Psoas muscle (tissue), 8 donors: ENCODE data around the gene SLAMF9. TPM values are rescaled to one million over a fixed set of nuclear protein-coding genes. Genes with fewer than 3 reads are reported as not detected.

Source experiments
- ATAC-seq, 4 donors: fragments of 200-7000 bp; cut with Tn5 transposase; one replicate each; pipeline ENCODE4 v1.9.1; 2020; ENCODE audit warnings: moderate library complexity in 3 of 4, mild to moderate bottlenecking in 2 of 4
- DNase-seq, 2 donors: peaks; one replicate each; pipeline ENCODE4 v3.0.0-alpha.2; 2020
- H3K27ac ChIP-seq: fragments of 200-600 bp; one replicate; pipeline ENCODE4 v1.8.0; 2022
- H3K27me3 ChIP-seq, 3 donors: fragments of 200-600 bp in 1 of 3; one replicate each; pipeline versions ENCODE4 v1.6.1 to v1.8.0; 2013 to 2022; ENCODE audit warnings: low read length in 2 of 3, mild to moderate bottlenecking in 2 of 3, moderate library complexity in 1 of 3; ENCODE audit not compliant: insufficient read depth in 3 of 3
- H3K36me3 ChIP-seq, 2 donors: fragments of 200-600 bp in 1 of 2; one replicate each; pipeline versions ENCODE4 v1.6.1 to v1.8.0; 2013 to 2022; ENCODE audit warnings: low read depth in 1 of 2, mild to moderate bottlenecking in 1 of 2, moderate library complexity in 1 of 2; ENCODE audit not compliant: insufficient read depth in 1 of 2
- H3K4me1 ChIP-seq: fragments of 200-600 bp; one replicate; pipeline ENCODE4 v1.8.0; 2022
- H3K4me3 ChIP-seq: fragments of 200-600 bp; one replicate; pipeline ENCODE4 v1.8.0; 2022; ENCODE audit warnings: mild to moderate bottlenecking
- H3K9me3 ChIP-seq: fragments of 200-600 bp; one replicate; pipeline ENCODE4 v1.8.0; 2022
- CTCF ChIP-seq: fragments of 200-600 bp; IDR thresholded peaks from one replicate; pipeline ENCODE4 v1.8.0; 2022; ENCODE audit warnings: antibody characterized with exemption
- WGBS, 3 donors: extraction: QIAGEN DNeasy Blood & Tissue Kit; methylation state at CpG; one replicate each; pipeline versions ENCODE4 v1.1.6 to v1.1.7; 2013; 5-methylcytosine and 5-hydroxymethylcytosine counted together
- intact Hi-C, 2 donors: fragments of 100-400 bp; cut with DNase I; formaldehyde crosslinking; loops; one replicate each; pipeline versions ENCODE4 v1.11.0 to v1.14.2; 2022
- polyA plus RNA-seq, 3 donors: library from polyadenylated mRNA; stranded (reverse); fragments of 200-250 nt; gene quantifications; one replicate each; pipeline ENCODE4 v1.2.3, GENCODE V29; 2013
- total RNA-seq, 4 donors: library from RNA; stranded (reverse); fragmentation: NEBNext Ultra II Directional in 2 of 4; extraction: Animal tissue kit (Norgen Biotek cat#: 25700) in 2 of 4; gene quantifications; one replicate each; pipeline versions ENCODE4 v1.2.1 to v1.2.4, GENCODE V29; 2021 to 2023
- donor health status: healthy with polysubstance abuse.
- donor health status: DM: no; HTN: no; CAD: no; lungs with moderate emphysema.
- donor health status: Bipolar disorder and iron deficiency.
- donor health status: healthy.
- donor health status: DM: yes; HTN: yes; CAD: no.
- donor health status: DM: no; HTN: no; CAD: no.
- donor health status: DM: no; HTN: no; CAD: no.
- donor health status: DM: yes; HTN: yes; CAD: no.

Gene SLAMF9
- total and polyA plus RNA-seq, 7 donors, result not detected

DNA sequence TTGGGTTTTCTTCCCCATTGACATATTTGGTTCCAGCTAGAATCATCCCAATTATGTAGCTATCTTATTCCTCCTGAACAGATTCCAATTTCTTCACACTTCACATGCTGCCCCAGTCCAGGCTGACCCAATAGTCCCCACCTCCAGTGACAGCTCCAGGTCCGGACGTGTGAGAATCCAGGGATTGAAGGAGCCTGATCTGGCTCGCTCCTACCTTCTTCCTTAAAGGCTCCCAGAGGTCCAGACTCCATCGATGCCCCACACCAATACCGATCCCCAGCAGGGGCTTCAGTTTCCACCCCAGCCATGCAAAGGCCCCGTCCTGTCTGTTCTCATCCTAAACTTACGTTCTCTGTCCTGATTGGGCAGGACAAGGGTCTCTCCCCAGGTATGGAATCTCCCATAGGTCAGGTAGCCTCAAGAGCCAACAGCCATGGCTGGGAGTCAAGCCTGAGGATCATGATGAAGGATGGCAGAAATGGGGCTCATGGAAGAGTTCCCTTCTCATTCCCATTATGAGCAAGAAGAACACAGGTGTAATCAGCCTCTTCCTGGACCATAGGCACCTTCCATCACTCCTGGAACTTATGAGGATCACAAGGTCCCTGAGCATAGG, 20.4 kb upstream of the SLAMF9 start:
- WGBS, 3 donors, result 82 to 86% (median 85%) methylated on average over 7 of the region's 7 CpGs
- no peak for ATAC-seq
- intact Hi-C loops, result no loop called here
- Histone ChIP-seq H3K4me3 (no peak overlapping the region), H3K4me1 (no peaks in the 10 kb centered on the region), H3K27me3 (peaks cover 0 to 27% (median 2%) of the 10 kb centered on the region in 3 donors), H3K27ac (no peak overlapping the region), H3K36me3 (no peaks in the 10 kb centered on the region), H3K9me3 (no peaks in the 10 kb centered on the region)
- no peak for DNase-seq
- TF ChIP-seq CTCF, result no peak

DNA sequence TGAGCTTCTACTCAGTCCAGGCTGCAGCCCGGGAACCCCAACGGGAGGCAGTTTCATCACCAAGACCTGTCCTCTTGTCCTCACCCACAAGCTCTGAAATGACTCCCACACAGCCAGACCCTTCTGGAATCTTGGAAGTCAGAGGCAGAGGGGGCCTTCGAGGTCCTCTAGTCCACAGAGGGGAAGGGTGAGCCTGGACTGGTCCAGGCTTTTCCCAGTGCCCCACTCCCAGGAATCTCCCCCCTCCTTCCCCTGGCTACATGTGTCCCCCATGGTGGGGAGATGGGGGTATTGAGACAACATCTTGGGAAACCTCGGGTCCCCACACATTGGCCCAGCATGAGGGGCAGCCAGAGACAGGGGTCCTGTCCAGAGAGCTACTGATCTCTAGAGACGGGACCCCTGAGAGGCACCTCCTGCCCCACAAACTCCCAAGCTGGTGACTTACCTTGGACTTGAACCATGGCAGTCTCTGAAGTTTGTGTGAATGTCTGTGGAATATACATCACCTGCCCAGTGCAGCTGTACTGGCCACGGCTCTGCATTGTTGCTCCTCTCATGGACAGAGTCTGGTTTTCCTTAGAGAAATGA, 19.4 kb upstream of the SLAMF9 start:
- no peaks in the 10 kb centered on the region for H3K36me3 ChIP-seq
- WGBS, 3 donors, result 73 to 82% (median 75%) methylated on average over 6 of the region's 6 CpGs

DNA sequence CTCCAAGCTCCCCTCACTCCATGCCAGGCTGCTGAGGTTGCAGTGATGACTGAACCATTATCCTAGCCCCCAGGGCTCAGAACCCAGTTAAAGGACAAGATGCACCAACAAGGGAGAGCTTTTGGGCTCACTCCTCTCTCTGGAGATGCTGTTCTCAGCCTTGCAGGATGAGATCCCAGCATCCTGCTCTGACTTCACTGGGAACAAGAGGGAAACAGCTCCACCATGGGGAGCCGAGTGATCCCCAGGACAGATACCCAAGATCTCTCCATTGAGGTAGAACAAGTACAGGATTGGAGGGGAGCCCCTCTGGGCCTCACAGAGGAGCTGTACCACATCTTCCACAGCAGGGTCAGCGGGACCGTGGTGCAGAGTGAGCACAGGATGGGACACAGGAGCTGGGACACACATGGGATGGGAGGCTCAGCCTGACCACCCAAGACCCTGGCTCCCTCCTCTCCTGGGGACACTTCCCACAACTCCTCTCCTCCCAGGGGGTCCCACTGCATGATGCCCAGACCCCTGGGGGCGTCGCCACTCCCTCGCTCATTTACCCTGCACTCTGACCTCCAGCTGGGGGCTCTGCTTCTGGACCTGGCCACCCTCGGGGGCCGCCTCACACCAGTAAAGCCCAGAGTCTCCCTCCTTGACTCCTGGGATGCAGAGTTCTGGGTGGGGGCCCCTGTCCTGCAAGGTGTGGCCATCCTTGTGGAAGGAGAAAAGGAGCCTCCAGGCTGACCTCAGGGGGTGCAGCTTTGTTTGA, 18.6 kb upstream of the SLAMF9 start:
- TF ChIP-seq CTCF, result no peak
- Histone ChIP-seq H3K9me3 (no peaks in the 10 kb centered on the region), H3K27me3 (peaks cover 0 to 31% (median 1%) of the 10 kb centered on the region in 3 donors), H3K4me1 (no peaks in the 10 kb centered on the region), H3K27ac (no peak overlapping the region), H3K4me3 (no peak overlapping the region), H3K36me3 (no peaks in the 10 kb centered on the region)
- intact Hi-C loops, result no loop called here
- no peak for ATAC-seq
- 77 to 84% (median 80%) methylated on average over 8 of the region's 8 CpGs for WGBS, 3 donors
- no peak for DNase-seq

More for the DNA sequence above, 19.4 kb upstream of the SLAMF9 start:
- Histone ChIP-seq H3K27me3 (peaks cover 0 to 33% (median 2%) of the 10 kb centered on the region in 3 donors), H3K4me1 (no peaks in the 10 kb centered on the region), H3K27ac (no peak overlapping the region), H3K4me3 (no peak overlapping the region), H3K9me3 (no peaks in the 10 kb centered on the region)
- ATAC-seq, result no peak
- DNase-seq, result no peak
- no peak for TF ChIP-seq CTCF
- intact Hi-C loops, result no loop called here

DNA sequence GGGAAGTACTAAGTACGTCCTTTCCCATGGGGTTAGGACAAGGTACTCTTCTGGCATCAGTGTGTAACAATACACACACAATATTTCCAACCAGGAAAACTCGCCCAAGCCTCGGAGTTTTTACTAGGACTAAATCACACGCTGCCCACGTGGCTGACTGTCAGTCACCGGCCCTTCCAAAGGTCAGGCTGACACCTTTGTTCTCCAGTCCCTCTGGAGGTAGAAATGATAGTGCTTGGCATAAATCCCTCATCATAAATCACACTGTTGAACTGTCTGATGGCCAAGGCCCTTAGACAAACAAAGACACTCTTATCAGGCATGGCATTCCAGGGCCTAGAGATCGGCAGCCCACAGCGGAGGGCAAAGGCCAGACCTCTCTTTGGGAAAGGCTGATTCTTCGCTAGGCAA, 16.9 kb upstream of the SLAMF9 start:
- TF ChIP-seq CTCF, result no peak
- Histone ChIP-seq H3K27ac (no peak overlapping the region), H3K36me3 (no peaks in the 10 kb centered on the region), H3K4me3 (no peak overlapping the region), H3K9me3 (no peaks in the 10 kb centered on the region), H3K4me1 (no peaks in the 10 kb centered on the region), H3K27me3 (peaks cover 0 to 28% (median 0%) of the 10 kb centered on the region in 3 donors)
- 41 to 46% (median 45%) methylated on average over 9 of the region's 9 CpGs for WGBS, 3 donors
- DNase-seq, result no peak
- intact Hi-C loops, result no loop called here
- ATAC-seq, result no peak
